Neural crest cell (in vitro differentiated cells): Measurements from ENCODE around the gene RABGAP1L. TPM values are rescaled to one million over a fixed set of nuclear protein-coding genes. Genes with fewer than 3 reads are reported as not detected.

ENCODE experiments used
- DNase-seq: peaks from one replicate; pipeline ENCODE4 v3.0.0; 2021; ENCODE audit warnings: low read depth, mixed read lengths, low spot score
- H3K27ac Mint-ChIP-seq: one replicate; pipeline ENCODE4 v1.8.0; 2021; ENCODE audit warnings: mild to moderate bottlenecking, mixed read lengths; ENCODE audit not compliant: unreplicated experiment
- H3K27me3 Mint-ChIP-seq: 2 replicates; pipeline ENCODE4 v1.8.0; 2021; ENCODE audit warnings: low read depth, mild to moderate bottlenecking, mixed read lengths
- H3K36me3 Mint-ChIP-seq: 2 replicates; pipeline ENCODE4 v1.8.0; 2021; ENCODE audit warnings: low read depth, mild to moderate bottlenecking, mixed read lengths
- H3K4me1 Mint-ChIP-seq: 2 replicates; pipeline ENCODE4 v1.8.0; 2021; ENCODE audit warnings: mixed read lengths
- H3K4me3 Mint-ChIP-seq: one replicate; pipeline ENCODE4 v1.8.0; 2021; ENCODE audit warnings: mild to moderate bottlenecking, mixed read lengths
- H3K9me3 Mint-ChIP-seq: 2 replicates; pipeline ENCODE4 v1.8.0; 2021; ENCODE audit warnings: mixed read lengths
- CTCF ChIP-seq: fragments of 200-600 bp; sonication (generic); conservative IDR thresholded peaks from 2 replicates; pipeline ENCODE4 v1.5.0; 2021; ENCODE audit warnings: antibody characterized with exemption, mild to moderate bottlenecking
- total RNA-seq: library from RNA; stranded (reverse); gene quantifications from 2 replicates; pipeline ENCODE4 v1.2.1, GENCODE V29; 2021

Gene RABGAP1L
- total RNA-seq, 1 donor from 2014 or later, result 25.6 TPM

- Mint-ChIP-seq H3K4me3 (no peak overlapping the region), H3K9me3 (no peaks in the 10 kb centered on the region), H3K27me3 (no peaks in the 10 kb centered on the region), H3K27ac (no peak overlapping the region), H3K4me1 (no peaks in the 10 kb centered on the region), H3K36me3 (no peaks in the 10 kb centered on the region)
- DNase-seq, result no peak
- no peak for TF ChIP-seq CTCF
Observed at GRCh38 chr1:174828264-174828663, 668.9 kb downstream of the RABGAP1L start.

- Mint-ChIP-seq H3K27ac (no peak overlapping the region), H3K9me3 (no peaks in the 10 kb centered on the region), H3K27me3 (no peaks in the 10 kb centered on the region), H3K36me3 (no peaks in the 10 kb centered on the region), H3K4me3 (no peak overlapping the region), H3K4me1 (no peaks in the 10 kb centered on the region)
- no peak for TF ChIP-seq CTCF
- no peak for DNase-seq
Observed at GRCh38 chr1:174829990-174830389, 670.7 kb downstream of the RABGAP1L start.

GRCh38 chr1:174836543-174836942 is 677.2 kb downstream of the RABGAP1L start:
- Mint-ChIP-seq H3K4me3 (no peak overlapping the region), H3K27me3 (no peaks in the 10 kb centered on the region)

GRCh38 chr1:174837386-174837785 is 678.1 kb downstream of the RABGAP1L start:
- TF ChIP-seq CTCF, result no peak
- no peak overlapping the region for H3K27ac Mint-ChIP-seq
- peaks cover 4% of the 10 kb centered on the region for H3K4me1 Mint-ChIP-seq
- no peaks in the 10 kb centered on the region for H3K36me3 Mint-ChIP-seq
- no peak overlapping the region for H3K4me3 Mint-ChIP-seq
- H3K9me3 Mint-ChIP-seq, result no peaks in the 10 kb centered on the region
- H3K27me3 Mint-ChIP-seq, result no peaks in the 10 kb centered on the region
- DNase-seq, result no peak

More at GRCh38 chr1:174836543-174836942, 677.2 kb downstream of the RABGAP1L start:
- peaks cover 4% of the 10 kb centered on the region for H3K4me1 Mint-ChIP-seq
- H3K36me3 Mint-ChIP-seq, result no peaks in the 10 kb centered on the region
- H3K27ac Mint-ChIP-seq, result no peak overlapping the region
- DNase-seq, result no peak
- TF ChIP-seq CTCF, result no peak
- no peaks in the 10 kb centered on the region for H3K9me3 Mint-ChIP-seq

- Mint-ChIP-seq H3K27ac (no peak overlapping the region), H3K4me3 (no peak overlapping the region)
Observed at GRCh38 chr1:174839211-174839610, 679.9 kb downstream of the RABGAP1L start.

More at GRCh38 chr1:174839211-174839610, 679.9 kb downstream of the RABGAP1L start:
- no peak for DNase-seq
- no peaks in the 10 kb centered on the region for H3K36me3 Mint-ChIP-seq
- peaks cover 4% of the 10 kb centered on the region for H3K4me1 Mint-ChIP-seq
- H3K9me3 Mint-ChIP-seq, result no peaks in the 10 kb centered on the region
- H3K27me3 Mint-ChIP-seq, result no peaks in the 10 kb centered on the region
- no peak for TF ChIP-seq CTCF
